GM23338 (cell line): ENCODE data around the gene SMIM30. TPM values are rescaled to one million over a fixed set of nuclear protein-coding genes. Genes with fewer than 3 reads are reported as not detected.

ENCODE experiments used
- ATAC-seq: fragments of 200-7000 bp; cut with Tn5 transposase; 3 replicates; pipeline ENCODE4 v1.9.1; 2020
- DNase-seq: peaks from one replicate; pipeline ENCODE4 v3.0.0-alpha.2; 2015; ENCODE audit warnings: low spot score
- H2AFZ ChIP-seq: fragments of 200-600 bp; sonication (generic); 2 replicates; pipeline ENCODE4 v1.8.0; 2016; ENCODE audit warnings: antibody characterized with exemption, mild to moderate bottlenecking, moderate library complexity
- H3F3A ChIP-seq: fragments of 200-600 bp; sonication (generic); replicated peaks from 2 replicates; pipeline ENCODE4 v1.8.0; 2017; ENCODE audit warnings: antibody characterized with exemption, mixed run types, low read depth
- H3K27ac ChIP-seq: fragments of 200-600 bp; sonication (generic); 2 replicates; pipeline ENCODE4 v1.6.1; 2016; ENCODE audit warnings: low read depth
- H3K27me3 ChIP-seq: fragments of 200-600 bp; sonication (generic); 2 replicates; pipeline ENCODE4 v1.8.0; 2016; ENCODE audit warnings: mild to moderate bottlenecking, mixed run types, moderate library complexity; ENCODE audit not compliant: insufficient read depth
- H3K36me3 ChIP-seq: fragments of 200-600 bp; sonication (generic); 2 replicates; pipeline ENCODE4 v1.8.0; 2016; ENCODE audit warnings: mild to moderate bottlenecking; ENCODE audit not compliant: insufficient read depth
- H3K4me1 ChIP-seq: fragments of 200-600 bp; sonication (generic); 2 replicates; pipeline ENCODE4 v1.8.0; 2016; ENCODE audit warnings: mild to moderate bottlenecking, moderate library complexity; ENCODE audit not compliant: insufficient read depth
- H3K4me2 ChIP-seq: fragments of 200-600 bp; sonication (generic); 2 replicates; pipeline ENCODE4 v1.7.1; 2017; ENCODE audit warnings: mixed run types
- H3K4me3 ChIP-seq: fragments of 200-600 bp; sonication (generic); 2 replicates; pipeline ENCODE4 v1.6.1; 2016; ENCODE audit warnings: mixed run types
- H3K79me2 ChIP-seq: fragments of 200-600 bp; sonication (generic); replicated peaks from 2 replicates; pipeline ENCODE4 v1.8.0; 2017; ENCODE audit warnings: mild to moderate bottlenecking; ENCODE audit not compliant: insufficient read depth
- H3K9me2 ChIP-seq: fragments of 200-600 bp; sonication (generic); 2 replicates; pipeline ENCODE4 v1.8.0; 2017; ENCODE audit not compliant: insufficient read depth
- H4K20me1 ChIP-seq: fragments of 200-600 bp; sonication (generic); replicated peaks from 2 replicates; pipeline ENCODE4 v1.8.0; 2017; ENCODE audit warnings: mild to moderate bottlenecking; ENCODE audit not compliant: insufficient read depth
- H3K27ac Mint-ChIP-seq: 2 replicates; pipeline ENCODE4 v1.8.0; 2020; ENCODE audit warnings: inconsistent platforms, mild to moderate bottlenecking, moderate library complexity, mixed read lengths
- H3K27me3 Mint-ChIP-seq: 3 replicates; pipeline ENCODE4 v1.8.0; 2022; ENCODE audit warnings: low read depth, mild to moderate bottlenecking, moderate library complexity, mixed read lengths, inconsistent platforms; ENCODE audit not compliant: insufficient read depth, poor library complexity
- H3K36me3 Mint-ChIP-seq: 3 replicates; pipeline ENCODE4 v1.8.0; 2021; ENCODE audit warnings: low read depth, mild to moderate bottlenecking, inconsistent platforms, moderate library complexity, mixed read lengths
- H3K4me1 Mint-ChIP-seq: 3 replicates; pipeline ENCODE4 v1.8.0; 2020; ENCODE audit warnings: mild to moderate bottlenecking, inconsistent platforms, mixed read lengths
- H3K4me3 Mint-ChIP-seq: 3 replicates; pipeline ENCODE4 v1.8.0; 2021; ENCODE audit warnings: moderate library complexity, mild to moderate bottlenecking, inconsistent platforms, mixed read lengths
- H3K9me3 Mint-ChIP-seq: 3 replicates; pipeline ENCODE4 v1.8.0; 2020; ENCODE audit warnings: moderate library complexity, mild to moderate bottlenecking, inconsistent platforms, mixed read lengths
- CREB1 ChIP-seq: fragments of 250-450 bp; sonication (Bioruptor Pico); IDR thresholded peaks from 2 replicates; pipeline ENCODE4 v1.5.0; 2020; ENCODE audit warnings: low read depth, mild to moderate bottlenecking, moderate library complexity
- CTCF ChIP-seq, 2 experiments: fragments of 200-600 bp in 1 of 2; sonication (generic) in 1 of 2; conservative IDR thresholded peaks; 2 replicates each; pipeline versions ENCODE4 v1.5.1 to v1.6.1; 2016 to 2017; ENCODE audit warnings: antibody characterized with exemption in 2 of 2, low read depth in 2 of 2, mild to moderate bottlenecking in 2 of 2, moderate library complexity in 1 of 2
- EZH2 ChIP-seq: fragments of 200-600 bp; sonication (generic); IDR thresholded peaks from one replicate; pipeline ENCODE4 v1.8.0; 2017; ENCODE audit warnings: antibody characterized with exemption, mild to moderate bottlenecking, low read depth; ENCODE audit not compliant: unreplicated experiment
- EZH2phosphoT487 ChIP-seq: fragments of 200-600 bp; sonication (generic); IDR thresholded peaks from one replicate; pipeline ENCODE4 v1.8.1; 2018; ENCODE audit warnings: antibody characterized with exemption; ENCODE audit not compliant: unreplicated experiment
- JUNB ChIP-seq: IDR thresholded peaks from one replicate; pipeline ENCODE4 v1.6.1; 2016; ENCODE audit warnings: antibody characterized with exemption; ENCODE audit not compliant: unreplicated experiment
- NANOG ChIP-seq: IDR thresholded peaks from 2 replicates; pipeline ENCODE4 v1.6.1; 2016; ENCODE audit warnings: antibody characterized with exemption, borderline replicate concordance
- POLR2AphosphoS5 ChIP-seq: IDR thresholded peaks from 2 replicates; pipeline ENCODE4 v1.6.1; 2016; ENCODE audit warnings: antibody characterized with exemption, low read depth
- STAT1 ChIP-seq: IDR thresholded peaks from one replicate; pipeline ENCODE4 v1.6.1; 2016; ENCODE audit warnings: antibody characterized with exemption; ENCODE audit not compliant: unreplicated experiment
- ZNF114 ChIP-seq: fragments of 250-450 bp; sonication (Bioruptor Pico); IDR thresholded peaks from 2 replicates; pipeline ENCODE4 v1.5.0; 2020; ENCODE audit warnings: mild to moderate bottlenecking, moderate library complexity
- ZNF331 ChIP-seq: fragments of 250-450 bp; sonication (Bioruptor Pico); IDR thresholded peaks from 2 replicates; pipeline ENCODE4 v1.5.0; 2020; ENCODE audit warnings: low read depth, mild to moderate bottlenecking, moderate library complexity
- ZNF462 ChIP-seq: fragments of 250-450 bp; sonication (Bioruptor Pico); IDR thresholded peaks from 2 replicates; pipeline ENCODE4 v1.5.0; 2020; ENCODE audit warnings: mild to moderate bottlenecking, moderate library complexity
- polyA plus RNA-seq: library from polyadenylated mRNA; unstranded; fragments of >200 nt; fragmentation: Nextera tagmentation; extraction: Ambion mirVana; gene quantifications from 2 replicates; pipeline ENCODE4 v1.2.1, GENCODE V29; 2016
- total RNA-seq: library from RNA; depleted of rRNA; stranded (reverse); fragments of >200 nt; shearing (Covaris generic); gene quantifications from 2 replicates; pipeline ENCODE4 v1.2.3, GENCODE V29; 2014
- TF ChIP-seq, protein P1 (sequence below): IDR thresholded peaks from 2 replicates; pipeline ENCODE4 v1.6.1; 2016; ENCODE audit warnings: antibody characterized with exemption

The SMIM30 gene
- total and polyA plus RNA-seq, 2 experiments from 2014 or later, result 40.6 to 150 TPM

DNA sequence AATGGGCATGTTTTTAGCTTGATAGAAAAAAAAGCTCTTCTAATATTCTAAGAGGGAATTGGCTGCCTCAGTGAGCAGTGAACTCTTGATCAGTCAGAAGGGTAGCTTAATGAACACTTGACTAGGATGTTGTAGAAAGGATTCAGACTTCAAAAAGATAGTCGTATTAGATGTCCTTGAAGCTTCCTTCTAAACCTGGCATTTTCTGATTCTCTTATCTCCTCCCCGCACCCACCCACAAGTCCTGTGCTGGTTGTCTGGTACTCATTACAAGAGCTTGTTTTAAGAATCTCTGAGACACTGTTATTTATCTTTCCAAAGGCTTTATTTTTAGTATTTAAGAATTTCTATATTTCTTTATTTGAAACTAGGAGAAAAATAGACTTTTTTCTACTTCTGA is 7.4 kb upstream of the SMIM30 start:
- no peaks in the 10 kb centered on the region for H4K20me1 ChIP-seq
- no peaks in the 10 kb centered on the region for H3K4me1 ChIP-seq
- DNase-seq (no peak), ATAC-seq (no peak)
- no peak for TF ChIP-seq STAT1
- TF ChIP-seq EZH2, result no peak
- no peak for TF ChIP-seq NANOG
- TF ChIP-seq CTCF (conservative IDR thresholded peaks at IDR 0.05; ENCODE audit: low read depth in 2 of 2), result no peak
- no peak for TF ChIP-seq ZNF114 (CRISPR knock-in tag)
- TF ChIP-seq EZH2phosphoT487, result no peak
- no peak for TF ChIP-seq ZNF331 (CRISPR knock-in tag)
- TF ChIP-seq, protein P1, sequence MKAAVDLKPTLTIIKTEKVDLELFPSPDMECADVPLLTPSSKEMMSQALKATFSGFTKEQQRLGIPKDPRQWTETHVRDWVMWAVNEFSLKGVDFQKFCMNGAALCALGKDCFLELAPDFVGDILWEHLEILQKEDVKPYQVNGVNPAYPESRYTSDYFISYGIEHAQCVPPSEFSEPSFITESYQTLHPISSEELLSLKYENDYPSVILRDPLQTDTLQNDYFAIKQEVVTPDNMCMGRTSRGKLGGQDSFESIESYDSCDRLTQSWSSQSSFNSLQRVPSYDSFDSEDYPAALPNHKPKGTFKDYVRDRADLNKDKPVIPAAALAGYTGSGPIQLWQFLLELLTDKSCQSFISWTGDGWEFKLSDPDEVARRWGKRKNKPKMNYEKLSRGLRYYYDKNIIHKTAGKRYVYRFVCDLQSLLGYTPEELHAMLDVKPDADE, result no peak
- no peak for TF ChIP-seq CREB1 (CRISPR knock-in tag)
- TF ChIP-seq POLR2AphosphoS5, result no peak
- TF ChIP-seq ZNF462 (CRISPR knock-in tag), result no peak
- TF ChIP-seq JUNB, result no peak
- H2AFZ ChIP-seq, result no peak overlapping the region
- no peaks in the 10 kb centered on the region for H3F3A ChIP-seq
- no peak overlapping the region for H3K27ac Mint-ChIP-seq
- no peaks in the 10 kb centered on the region for H3K36me3 Mint-ChIP-seq
- no peak overlapping the region for H3K27ac ChIP-seq
- no peak overlapping the region for H3K4me2 ChIP-seq
- no peak overlapping the region for H3K4me3 ChIP-seq
- no peaks in the 10 kb centered on the region for H3K27me3 ChIP-seq
- no peaks in the 10 kb centered on the region for H3K36me3 ChIP-seq
- H3K4me1 Mint-ChIP-seq, result no peaks in the 10 kb centered on the region
- H3K27me3 Mint-ChIP-seq, result peaks cover 3% of the 10 kb centered on the region
- H3K4me3 Mint-ChIP-seq, result no peak overlapping the region
- H3K79me2 ChIP-seq, result no peaks in the 10 kb centered on the region
- no peaks in the 10 kb centered on the region; the same call in 2 of the 3 replicates for H3K9me3 Mint-ChIP-seq
- H3K9me2 ChIP-seq, result no peaks in the 10 kb centered on the region
